Ectodermal cell (in vitro differentiated cells): ENCODE measurements around the gene TUBE1.

Experiments used
- H3K27ac ChIP-seq: 2 replicates; pipeline ENCODE4 v1.7.0; 2013; ENCODE audit warnings: mild to moderate bottlenecking, low read depth, low read length; ENCODE audit not compliant: insufficient read depth, poor library complexity, severe bottlenecking
- H3K27me3 ChIP-seq: 2 replicates; pipeline ENCODE4 v1.7.0; 2013; ENCODE audit warnings: mild to moderate bottlenecking, low read length; ENCODE audit not compliant: insufficient read depth, control insufficient read depth, poor library complexity, severe bottlenecking
- H3K36me3 ChIP-seq: one replicate; pipeline ENCODE4 v1.7.0; 2013; ENCODE audit warnings: low read length; ENCODE audit not compliant: control insufficient read depth, insufficient read depth
- H3K4me1 ChIP-seq: one replicate; pipeline ENCODE4 v1.7.0; 2013; ENCODE audit warnings: low read length; ENCODE audit not compliant: control insufficient read depth, insufficient read depth
- H3K4me3 ChIP-seq: 2 replicates; pipeline ENCODE4 v1.7.0; 2013; ENCODE audit warnings: low read depth, low read length, control low read depth; ENCODE audit not compliant: insufficient read depth
- H3K9me3 ChIP-seq: 2 replicates; pipeline ENCODE4 v1.7.0; 2013; ENCODE audit warnings: mild to moderate bottlenecking, low read length, moderate library complexity; ENCODE audit not compliant: control insufficient read depth
- WGBS, 2 experiments: methylation state at CpG; one replicate each; pipeline ENCODE4 v1.1.7; 2013; ENCODE audit warnings: missing lambda C conversion rate in 2 of 2; 5-methylcytosine and 5-hydroxymethylcytosine counted together

The TUBE1 gene

GRCh38 chr6:112037783-112038216 is 49.5 kb downstream of the TUBE1 start:
- H3K4me1 ChIP-seq = no peaks in the 10 kb centered on the region
- H3K27ac ChIP-seq = no peak overlapping the region
- no peak overlapping the region for H3K4me3 ChIP-seq
- no peaks in the 10 kb centered on the region for H3K36me3 ChIP-seq
- WGBS, 2 experiments = 87 to 91% methylated on average over 8 of the region's 8 CpGs
- H3K9me3 ChIP-seq = no peaks in the 10 kb centered on the region
- no peaks in the 10 kb centered on the region for H3K27me3 ChIP-seq

- no peaks in the 10 kb centered on the region for H3K4me1 ChIP-seq
- no peak overlapping the region for H3K4me3 ChIP-seq
- no peak overlapping the region for H3K27ac ChIP-seq
- H3K27me3 ChIP-seq = no peaks in the 10 kb centered on the region
- no peaks in the 10 kb centered on the region for H3K9me3 ChIP-seq
- 74 to 79% methylated on average over 4 of the region's 4 CpGs for WGBS, 2 experiments
- no peaks in the 10 kb centered on the region for H3K36me3 ChIP-seq
Observed at GRCh38 chr6:112036088-112036637, 51.1 kb downstream of the TUBE1 start.

GRCh38 chr6:112034616-112034995 is 52.7 kb downstream of the TUBE1 start:
- Histone ChIP-seq H3K36me3 (no peaks in the 10 kb centered on the region), H3K27ac (no peak overlapping the region), H3K4me1 (no peaks in the 10 kb centered on the region), H3K9me3 (no peaks in the 10 kb centered on the region), H3K27me3 (no peaks in the 10 kb centered on the region), H3K4me3 (no peak overlapping the region)
- 87 to 91% methylated on average over 4 of the region's 4 CpGs for WGBS, 2 experiments

GRCh38 chr6:112033791-112034615 is 53.3 kb downstream of the TUBE1 start:
- H3K27me3 ChIP-seq = no peaks in the 10 kb centered on the region
- whole genome bisulfite sequencing, 2 experiments = 71 to 80% methylated on average over 6 of the region's 6 CpGs
- no peaks in the 10 kb centered on the region for H3K9me3 ChIP-seq
- H3K36me3 ChIP-seq = no peaks in the 10 kb centered on the region
- no peak overlapping the region for H3K4me3 ChIP-seq
- no peaks in the 10 kb centered on the region for H3K4me1 ChIP-seq
- H3K27ac ChIP-seq = no peak overlapping the region

- Histone ChIP-seq H3K27ac (no peak overlapping the region), H3K27me3 (no peaks in the 10 kb centered on the region), H3K9me3 (no peaks in the 10 kb centered on the region), H3K4me3 (no peak overlapping the region), H3K36me3 (no peaks in the 10 kb centered on the region), H3K4me1 (no peaks in the 10 kb centered on the region)
- 84 to 88% methylated on average over 6 of the region's 6 CpGs for WGBS, 2 experiments
Observed at GRCh38 chr6:112032728-112033127, 54.6 kb downstream of the TUBE1 start.

GRCh38 chr6:112031960-112032359 is 55.3 kb downstream of the TUBE1 start:
- H3K27me3 ChIP-seq = no peaks in the 10 kb centered on the region
- no peak overlapping the region for H3K27ac ChIP-seq
- no peaks in the 10 kb centered on the region for H3K4me1 ChIP-seq
- 84 to 92% methylated on average over 6 of the region's 6 CpGs for WGBS, 2 experiments
- H3K9me3 ChIP-seq = no peaks in the 10 kb centered on the region
- no peak overlapping the region for H3K4me3 ChIP-seq
- no peaks in the 10 kb centered on the region for H3K36me3 ChIP-seq

- Histone ChIP-seq H3K4me1 (no peaks in the 10 kb centered on the region), H3K36me3 (no peaks in the 10 kb centered on the region), H3K27ac (no peak overlapping the region), H3K4me3 (no peak overlapping the region), H3K27me3 (no peaks in the 10 kb centered on the region), H3K9me3 (no peaks in the 10 kb centered on the region)
- WGBS, 2 experiments = 86 to 88% methylated on average over 2 to 3 of the region's 3 CpGs
Observed at GRCh38 chr6:112030961-112031660, 56.2 kb downstream of the TUBE1 start.

GRCh38 chr6:112030206-112030960 is 56.9 kb downstream of the TUBE1 start:
- Histone ChIP-seq H3K27me3 (no peaks in the 10 kb centered on the region), H3K27ac (no peak overlapping the region), H3K9me3 (no peaks in the 10 kb centered on the region), H3K36me3 (no peaks in the 10 kb centered on the region), H3K4me3 (no peak overlapping the region), H3K4me1 (no peaks in the 10 kb centered on the region)
- 93 to 94% methylated on average over 6 of the region's 7 CpGs for WGBS, 2 experiments

GRCh38 chr6:112029045-112029822 is 58.0 kb downstream of the TUBE1 start:
- Histone ChIP-seq H3K27ac (no peak overlapping the region), H3K36me3 (no peaks in the 10 kb centered on the region), H3K4me1 (no peaks in the 10 kb centered on the region), H3K9me3 (no peaks in the 10 kb centered on the region), H3K4me3 (no peak overlapping the region), H3K27me3 (no peaks in the 10 kb centered on the region)
- 70 to 73% methylated on average over 15 of the region's 15 CpGs for WGBS, 2 experiments
